CD1c-positive myeloid dendritic cell (primary cell): ENCODE data around the gene CEP19.

ENCODE experiments used
- DNase-seq: peaks from one replicate; pipeline ENCODE4 v3.0.0-alpha.2; 2016; ENCODE audit errors: extremely low spot score

CEP19 gene

DNA sequence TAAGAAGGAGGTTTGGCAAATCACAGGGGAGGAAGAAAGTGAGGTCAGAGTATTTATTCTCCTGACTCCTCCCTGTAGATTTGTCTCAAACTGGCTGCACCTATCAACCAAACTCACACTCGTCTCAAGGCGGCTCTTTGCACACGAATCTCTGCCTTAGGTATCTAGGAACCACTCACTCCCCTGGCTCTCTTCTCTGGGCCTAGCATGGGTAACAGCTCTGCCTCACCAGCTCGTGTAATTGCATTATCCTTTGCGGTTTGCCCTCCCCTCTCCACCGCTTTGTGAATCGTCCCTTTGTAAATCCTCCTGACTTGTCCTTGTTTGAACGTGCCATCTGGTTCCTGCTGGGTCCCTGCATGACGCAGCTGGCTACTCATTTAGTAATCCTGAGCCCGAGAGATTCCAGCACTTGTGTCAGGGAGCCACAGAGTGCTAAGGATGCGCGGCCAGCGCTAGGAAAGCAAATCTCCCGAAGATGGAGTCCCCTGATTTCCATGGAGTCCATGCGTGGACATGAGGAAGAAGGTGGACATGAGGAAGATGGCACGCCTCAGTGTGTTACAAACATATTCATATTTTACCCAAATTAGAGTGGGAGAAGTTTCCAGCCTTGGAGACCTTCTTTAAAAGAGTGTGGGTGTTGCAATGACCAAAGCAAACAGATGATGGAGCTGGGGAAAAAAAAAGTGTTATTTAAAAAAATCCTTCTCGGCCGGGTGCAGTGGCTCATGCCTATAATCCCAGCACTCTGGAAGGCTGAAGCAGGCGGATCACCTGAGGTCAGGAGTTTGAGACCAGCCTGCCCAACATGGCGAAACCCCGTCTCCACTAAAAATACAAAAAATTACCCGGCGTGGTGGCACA, 45.8 kb downstream of the CEP19 start:
- DNase-seq: no peak

DNA sequence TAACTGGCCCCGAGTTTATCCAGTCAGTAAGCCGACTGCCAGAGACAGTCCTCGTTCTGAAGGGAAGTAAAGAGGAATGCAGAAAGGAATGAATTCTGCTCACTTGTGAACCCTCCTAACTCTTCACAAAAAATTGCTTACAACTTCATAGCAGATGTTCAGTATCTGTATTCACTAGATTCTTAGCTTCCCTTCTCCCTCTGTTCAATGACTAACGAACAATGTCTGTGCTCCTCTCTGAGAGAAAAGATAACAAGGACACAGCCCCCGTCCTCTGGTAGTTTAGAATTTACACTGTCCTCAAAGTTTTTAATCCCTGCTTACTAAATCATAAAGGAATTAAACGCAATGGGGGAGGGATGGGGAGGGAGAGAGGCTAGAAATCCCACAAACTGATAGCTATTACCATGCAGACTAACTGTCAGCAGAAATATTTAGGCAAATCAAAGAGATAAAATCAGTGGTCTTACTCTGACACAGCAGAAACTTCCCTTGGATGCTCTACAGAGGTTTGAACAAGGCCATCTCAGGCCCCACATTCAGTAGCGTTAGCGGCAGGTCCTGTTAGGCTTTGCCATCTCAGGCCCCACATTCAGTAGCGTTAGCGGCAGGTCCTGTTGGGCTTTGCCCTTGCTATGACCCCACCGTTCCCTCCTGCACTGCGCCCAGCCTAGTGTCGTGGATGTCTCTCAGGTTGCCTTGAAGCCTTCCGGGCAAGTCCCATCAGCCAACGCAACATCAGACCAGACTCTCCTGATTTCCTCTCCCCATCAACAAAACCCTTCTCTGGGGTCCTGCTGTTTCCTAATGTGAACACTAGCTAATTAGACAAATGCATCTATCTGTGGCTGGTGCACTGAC, 49.1 kb downstream of the CEP19 start:
- DNase-seq: no peak

DNA sequence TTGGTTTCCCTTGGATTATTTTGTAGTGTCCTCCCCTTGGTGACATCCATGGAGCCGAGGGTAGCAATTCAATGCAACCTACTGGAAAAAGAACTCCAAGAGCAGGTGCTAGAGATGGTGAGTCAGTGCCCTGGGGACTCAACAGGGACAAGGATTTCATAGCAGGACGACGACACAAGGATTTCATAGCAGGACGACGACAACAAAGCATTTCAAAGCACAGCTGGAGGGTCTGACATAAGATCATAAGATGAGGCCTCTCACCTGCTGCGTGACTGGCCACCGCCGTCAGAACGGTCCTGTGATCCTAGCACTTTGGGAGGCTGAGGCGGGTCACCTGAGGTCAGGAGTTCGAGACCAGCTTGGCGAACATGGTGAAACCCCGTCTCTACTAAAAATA, 50.0 kb downstream of the CEP19 start:
- no peak for DNase-seq

DNA sequence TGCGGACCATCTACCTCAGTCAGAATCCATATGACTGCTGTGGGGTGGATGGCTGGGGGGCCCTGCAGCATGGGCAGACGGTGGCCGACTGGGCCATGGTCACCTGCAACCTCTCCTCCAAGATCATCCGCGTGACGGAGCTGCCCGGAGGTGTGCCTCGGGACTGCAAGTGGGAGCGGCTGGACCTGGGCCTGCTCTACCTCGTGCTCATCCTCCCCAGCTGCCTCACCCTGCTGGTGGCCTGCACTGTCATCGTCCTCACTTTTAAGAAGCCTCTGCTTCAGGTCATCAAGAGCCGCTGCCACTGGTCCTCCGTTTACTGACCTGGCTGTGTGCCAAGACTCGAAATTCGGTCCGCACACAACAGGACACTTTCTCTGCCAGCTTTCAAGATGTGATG, 50.6 kb downstream of the CEP19 start:
- no peak for DNase-seq

DNA sequence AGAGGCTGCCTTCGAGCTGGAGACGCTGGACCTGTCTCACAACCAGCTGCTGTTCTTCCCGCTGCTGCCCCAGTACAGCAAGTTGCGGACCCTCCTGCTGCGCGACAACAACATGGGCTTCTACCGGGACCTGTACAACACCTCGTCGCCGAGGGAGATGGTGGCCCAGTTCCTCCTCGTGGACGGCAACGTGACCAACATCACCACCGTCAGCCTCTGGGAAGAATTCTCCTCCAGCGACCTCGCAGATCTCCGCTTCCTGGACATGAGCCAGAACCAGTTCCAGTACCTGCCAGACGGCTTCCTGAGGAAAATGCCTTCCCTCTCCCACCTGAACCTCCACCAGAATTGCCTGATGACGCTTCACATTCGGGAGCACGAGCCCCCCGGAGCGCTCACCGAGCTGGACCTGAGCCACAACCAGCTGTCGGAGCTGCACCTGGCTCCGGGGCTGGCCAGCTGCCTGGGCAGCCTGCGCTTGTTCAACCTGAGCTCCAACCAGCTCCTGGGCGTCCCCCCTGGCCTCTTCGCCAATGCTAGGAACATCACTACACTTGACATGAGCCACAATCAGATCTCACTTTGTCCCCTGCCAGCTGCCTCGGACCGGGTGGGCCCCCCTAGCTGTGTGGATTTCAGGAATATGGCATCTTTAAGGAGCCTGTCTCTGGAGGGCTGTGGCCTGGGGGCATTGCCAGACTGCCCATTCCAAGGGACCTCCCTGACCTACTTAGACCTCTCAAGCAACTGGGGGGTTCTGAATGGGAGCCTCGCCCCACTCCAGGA, 51.5 kb downstream of the CEP19 start:
- no peak for DNase-seq

DNA sequence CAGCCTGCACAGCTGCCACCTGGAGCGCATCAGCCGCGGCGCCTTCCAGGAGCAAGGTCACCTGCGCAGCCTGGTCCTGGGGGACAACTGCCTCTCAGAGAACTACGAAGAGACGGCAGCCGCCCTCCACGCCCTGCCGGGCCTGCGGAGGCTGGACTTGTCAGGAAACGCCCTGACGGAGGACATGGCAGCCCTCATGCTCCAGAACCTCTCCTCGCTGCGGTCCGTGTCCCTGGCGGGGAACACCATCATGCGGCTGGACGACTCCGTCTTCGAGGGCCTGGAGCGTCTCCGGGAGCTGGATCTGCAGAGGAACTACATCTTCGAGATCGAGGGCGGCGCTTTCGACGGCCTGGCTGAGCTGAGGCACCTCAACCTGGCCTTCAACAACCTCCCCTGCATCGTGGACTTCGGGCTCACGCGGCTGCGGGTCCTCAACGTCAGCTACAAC, 52.1 kb downstream of the CEP19 start:
- no peak for DNase-seq
